ENCODE data around the gene ELK1. TPM values are rescaled to one million over a fixed set of nuclear protein-coding genes. Genes with fewer than 3 reads are reported as not detected.

Gene ELK1
- total RNA-seq, 1 donor from 2014 or later: 26.5 TPM

DNA sequence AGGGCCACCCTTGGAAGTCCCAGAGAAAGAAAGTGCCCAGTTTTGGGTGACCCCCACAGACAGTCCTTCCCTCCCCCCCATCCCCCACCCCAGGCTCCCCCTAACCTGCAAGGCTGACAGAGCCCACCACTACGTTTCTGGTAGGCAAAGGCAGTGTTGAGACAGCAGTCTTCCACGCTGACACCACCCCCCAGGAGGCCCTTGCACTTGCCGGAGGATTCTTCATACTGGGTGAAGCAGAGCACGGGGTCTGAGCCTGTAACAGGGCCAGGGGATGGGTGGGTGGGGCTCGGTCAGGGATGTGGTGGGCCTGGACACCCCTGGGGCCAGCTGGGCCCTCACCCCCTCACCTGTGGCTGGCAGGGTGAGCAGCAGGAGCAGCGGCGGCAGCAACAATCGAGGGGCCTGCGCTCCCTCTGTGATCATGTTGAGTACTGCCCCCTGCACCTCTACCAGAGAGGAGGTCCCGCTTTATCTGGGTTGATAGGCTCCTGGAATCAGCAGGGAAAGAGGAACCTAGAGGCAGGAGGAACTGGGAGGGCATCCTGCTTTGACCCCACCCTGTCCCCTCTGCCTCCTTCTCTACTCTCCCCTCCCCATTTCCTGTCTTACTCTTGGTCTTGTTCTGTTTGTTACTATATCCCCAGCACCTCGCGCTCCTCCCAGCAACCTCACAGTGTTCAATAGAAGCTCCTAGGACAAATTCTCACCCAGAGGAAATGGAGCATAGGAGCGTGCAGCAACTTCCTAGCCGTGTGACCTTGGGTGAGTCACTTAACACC, 20.8 kb downstream of the ELK1 start, which contains the start of gene CFP:
Gene CFP (minus strand): TSS at position 512 of the 782 bp plus-strand sequence. CDS start 86 bp downstream, at position 426.
- TF ChIP-seq, protein P1, sequence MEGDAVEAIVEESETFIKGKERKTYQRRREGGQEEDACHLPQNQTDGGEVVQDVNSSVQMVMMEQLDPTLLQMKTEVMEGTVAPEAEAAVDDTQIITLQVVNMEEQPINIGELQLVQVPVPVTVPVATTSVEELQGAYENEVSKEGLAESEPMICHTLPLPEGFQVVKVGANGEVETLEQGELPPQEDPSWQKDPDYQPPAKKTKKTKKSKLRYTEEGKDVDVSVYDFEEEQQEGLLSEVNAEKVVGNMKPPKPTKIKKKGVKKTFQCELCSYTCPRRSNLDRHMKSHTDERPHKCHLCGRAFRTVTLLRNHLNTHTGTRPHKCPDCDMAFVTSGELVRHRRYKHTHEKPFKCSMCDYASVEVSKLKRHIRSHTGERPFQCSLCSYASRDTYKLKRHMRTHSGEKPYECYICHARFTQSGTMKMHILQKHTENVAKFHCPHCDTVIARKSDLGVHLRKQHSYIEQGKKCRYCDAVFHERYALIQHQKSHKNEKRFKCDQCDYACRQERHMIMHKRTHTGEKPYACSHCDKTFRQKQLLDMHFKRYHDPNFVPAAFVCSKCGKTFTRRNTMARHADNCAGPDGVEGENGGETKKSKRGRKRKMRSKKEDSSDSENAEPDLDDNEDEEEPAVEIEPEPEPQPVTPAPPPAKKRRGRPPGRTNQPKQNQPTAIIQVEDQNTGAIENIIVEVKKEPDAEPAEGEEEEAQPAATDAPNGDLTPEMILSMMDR (IDR thresholded peaks at IDR 0.05): no peak
- POLR2A ChIA-PET: no interaction called here
- peaks cover 22% of the 10 kb centered on the region for H3K4me1 Mint-ChIP-seq
- intact Hi-C loops (cut with micrococcal nuclease): no loop called here
- peak within 1 kb of the TSS; percentile 20 for H3K4me3 Mint-ChIP-seq
- peaks cover 3% of the 10 kb centered on the region for H3K27me3 Mint-ChIP-seq
- CTCF ChIA-PET: no interaction called here
- ATAC-seq (ENCODE audit: low read depth) (no peak), DNase-seq (no peak)
- no peak within 1 kb of the TSS for H3K27ac Mint-ChIP-seq
- H3K36me3 Mint-ChIP-seq (ENCODE audit: low read depth): no peaks in the 10 kb centered on the region
- H3K9me3 Mint-ChIP-seq: no peaks in the 10 kb centered on the region

DNA sequence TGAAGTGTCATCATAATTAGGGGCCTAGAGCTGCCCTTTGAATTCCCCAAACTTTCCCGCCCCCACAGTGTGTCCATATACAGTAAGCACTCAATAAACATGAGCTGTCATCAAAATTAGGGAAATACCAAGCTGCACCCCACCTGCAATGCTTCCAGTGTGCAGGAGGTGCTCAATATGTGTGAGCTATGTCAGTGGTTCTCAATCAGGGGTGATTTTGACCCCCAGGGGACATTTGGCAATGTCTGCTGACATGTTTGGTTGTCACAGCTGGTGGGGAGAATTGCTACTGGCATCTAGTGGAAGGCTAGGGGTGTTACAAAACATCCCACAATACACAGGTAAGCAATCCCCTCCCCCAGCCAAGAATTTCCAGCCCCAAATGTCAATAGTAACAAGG, 21.4 kb downstream of the ELK1 start:
- H3K36me3 Mint-ChIP-seq (ENCODE audit: low read depth): no peaks in the 10 kb centered on the region
- no peak overlapping the region for H3K4me3 Mint-ChIP-seq
- POLR2A ChIA-PET: interaction anchor here (0.5 kb wide), 1 partner anchor 379 kb away, joined by 7 read pairs; no protein-coding TSS in a partner anchor
- CTCF ChIA-PET: no interaction called here
- H3K9me3 Mint-ChIP-seq: no peaks in the 10 kb centered on the region
- peaks cover 25% of the 10 kb centered on the region for H3K4me1 Mint-ChIP-seq
- DNase-seq (no peak), ATAC-seq (ENCODE audit: low read depth) (no peak)
- intact Hi-C loops (cut with micrococcal nuclease): no loop called here
- TF ChIP-seq, protein P1 (IDR thresholded peaks at IDR 0.05): no peak
- peaks cover 5% of the 10 kb centered on the region for H3K27me3 Mint-ChIP-seq
- no peak overlapping the region for H3K27ac Mint-ChIP-seq

DNA sequence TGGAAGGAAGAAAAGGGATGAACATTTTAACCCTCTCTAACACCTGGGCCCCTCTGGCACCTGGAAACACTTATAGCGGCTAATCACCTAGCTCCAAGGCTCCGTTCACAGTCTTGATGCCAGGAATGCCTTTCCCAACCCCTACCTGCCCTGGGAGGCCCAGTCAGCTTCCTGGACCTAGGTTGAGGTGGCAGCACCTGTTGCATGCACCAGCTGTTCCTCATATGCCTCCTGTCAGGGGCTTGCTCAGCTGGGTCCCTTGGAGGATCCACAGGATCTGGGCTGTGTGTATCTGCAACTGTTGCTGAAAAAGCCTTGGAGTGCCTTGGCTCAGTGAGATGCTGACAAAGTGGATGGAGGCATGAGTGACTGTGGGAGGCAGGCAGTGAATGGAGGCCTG, 25.0 kb downstream of the ELK1 start:
- H3K27ac Mint-ChIP-seq: no peak overlapping the region
- intact Hi-C loops (cut with micrococcal nuclease): no loop called here
- ATAC-seq (ENCODE audit: low read depth) (no peak), DNase-seq (no peak)
- CTCF ChIA-PET: no interaction called here
- no peak overlapping the region for H3K4me3 Mint-ChIP-seq
- H3K9me3 Mint-ChIP-seq: no peaks in the 10 kb centered on the region
- POLR2A ChIA-PET: no interaction called here
- H3K36me3 Mint-ChIP-seq (ENCODE audit: low read depth): no peaks in the 10 kb centered on the region
- TF ChIP-seq, protein P1 (IDR thresholded peaks at IDR 0.05): no peak
- peaks cover 26% of the 10 kb centered on the region for H3K4me1 Mint-ChIP-seq
- H3K27me3 Mint-ChIP-seq: peaks cover 26% of the 10 kb centered on the region

DNA sequence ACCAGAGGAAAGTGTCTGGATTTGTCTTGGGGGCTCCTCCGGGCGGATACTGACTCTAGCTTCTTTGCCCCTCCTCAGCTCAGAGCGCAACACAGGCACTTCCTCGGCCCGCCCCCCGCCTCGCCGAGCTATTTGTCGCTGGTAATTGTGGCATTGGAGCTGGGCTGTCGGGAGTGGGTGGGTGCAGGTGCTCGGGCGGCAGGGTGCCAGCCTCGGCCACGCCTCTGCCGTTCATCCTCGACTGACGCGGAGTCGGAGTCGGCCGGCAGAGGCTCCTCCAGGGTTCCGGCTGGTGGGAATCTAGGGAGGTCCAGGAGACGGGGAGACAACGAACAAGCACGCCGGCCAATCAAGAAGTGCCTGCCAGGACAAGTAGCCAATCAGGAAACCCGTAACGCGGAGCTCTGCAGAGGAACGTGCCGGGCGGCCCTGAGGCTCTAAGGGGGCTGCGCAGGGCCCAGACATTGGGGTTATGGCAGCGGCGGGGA, 26.8 kb downstream of the ELK1 start:
- no peak for DNase-seq
- H3K36me3 Mint-ChIP-seq (ENCODE audit: low read depth): no peaks in the 10 kb centered on the region
- ChIA-PET CTCF (no interaction called here), POLR2A (no interaction called here)
- no peak overlapping the region for H3K27ac Mint-ChIP-seq
- H3K9me3 Mint-ChIP-seq: no peaks in the 10 kb centered on the region
- TF ChIP-seq, protein P1 (IDR thresholded peaks at IDR 0.05): no peak
- intact Hi-C loops (cut with micrococcal nuclease): no loop called here
- H3K27me3 Mint-ChIP-seq: peaks cover 30% of the 10 kb centered on the region
- H3K4me3 Mint-ChIP-seq: peak overlapping the region; percentile 70
- ATAC-seq (ENCODE audit: low read depth): no peak
- H3K4me1 Mint-ChIP-seq: peaks cover 16% of the 10 kb centered on the region

DNA sequence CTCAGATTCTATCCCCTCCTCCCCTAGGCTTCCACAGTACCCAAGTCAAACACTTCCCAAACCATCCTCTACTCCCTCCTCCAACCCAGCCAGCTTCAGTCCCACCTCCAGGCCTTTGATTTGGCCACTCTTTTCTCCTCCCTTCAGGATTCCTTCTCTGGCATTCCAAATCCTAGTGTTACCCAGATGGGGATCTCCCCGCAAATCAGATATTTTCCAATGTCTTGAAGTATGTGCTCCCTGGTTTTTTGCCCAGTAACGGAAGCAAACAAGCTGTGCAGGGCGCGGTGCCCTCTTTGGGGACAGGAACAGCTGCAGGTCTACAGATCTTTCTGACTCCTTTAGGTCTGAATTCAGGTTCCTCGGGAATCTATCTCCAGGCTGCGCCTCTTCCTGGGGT, 28.5 kb downstream of the ELK1 start:
- Mint-ChIP-seq H3K27me3 (peaks cover 41% of the 10 kb centered on the region), H3K36me3 (ENCODE audit: low read depth) (no peaks in the 10 kb centered on the region), H3K27ac (no peak overlapping the region), H3K4me1 (peaks cover 16% of the 10 kb centered on the region), H3K4me3 (no peak overlapping the region), H3K9me3 (no peaks in the 10 kb centered on the region)
- DNase-seq (no peak), ATAC-seq (ENCODE audit: low read depth) (no peak)
- POLR2A ChIA-PET: no interaction called here
- CTCF ChIA-PET: no interaction called here
- TF ChIP-seq, protein P1 (IDR thresholded peaks at IDR 0.05): no peak
- intact Hi-C loops (cut with micrococcal nuclease): loop anchor here (2.0 kb wide), 1 partner anchor 61 kb away; the partner anchor contains the start of gene ARAF
